ENCODE data around the gene CFL1.
"Not testable (repeated sequence)": the region's sequence is repeated elsewhere in the genome, so short reads cannot be mapped to it uniquely, and the experiment has no call there.

The CFL1 gene

GRCh38 chr11:65832231-65832630 is 25.7 kb downstream of the CFL1 start:
- not testable (repeated sequence) for DNase-seq (ENCODE audit: low spot score)

- DNase-seq (ENCODE audit: low spot score): no peak
These were observed 28.5 kb downstream of the CFL1 start for GRCh38 chr11:65829459-65829858.

- no peak for DNase-seq (ENCODE audit: low spot score)
These were observed 30.8 kb downstream of the CFL1 start for GRCh38 chr11:65826984-65827735.

GRCh38 chr11:65822776-65823528 is 35.0 kb downstream of the CFL1 start:
- no peak for DNase-seq (ENCODE audit: low spot score)

GRCh38 chr11:65821107-65821506 is 36.9 kb downstream of the CFL1 start:
- no peak for DNase-seq (ENCODE audit: low spot score)

GRCh38 chr11:65817835-65818680 is 39.9 kb downstream of the CFL1 start:
- DNase-seq (ENCODE audit: low spot score): peak; percentile 85

- peak; percentile 26 for DNase-seq (ENCODE audit: low spot score)
These were observed 40.6 kb downstream of the CFL1 start for GRCh38 chr11:65817312-65817834.

- DNase-seq (ENCODE audit: low spot score): no peak
These were observed 41.3 kb downstream of the CFL1 start for GRCh38 chr11:65816696-65817095.

GRCh38 chr11:65814986-65815565 is 42.9 kb downstream of the CFL1 start:
- DNase-seq (ENCODE audit: low spot score): no peak

GRCh38 chr11:65814131-65814985 is 43.6 kb downstream of the CFL1 start:
- peak; percentile 61 for DNase-seq (ENCODE audit: low spot score)

GRCh38 chr11:65811764-65812475 is 46.1 kb downstream of the CFL1 start:
- no peak for DNase-seq (ENCODE audit: low spot score)

GRCh38 chr11:65810046-65810868 is 47.7 kb downstream of the CFL1 start:
- no peak for DNase-seq (ENCODE audit: low spot score)

GRCh38 chr11:65809496-65809895 is 48.5 kb downstream of the CFL1 start:
- DNase-seq (ENCODE audit: low spot score): no peak

GRCh38 chr11:65808744-65809341 is 49.1 kb downstream of the CFL1 start:
- no peak for DNase-seq (ENCODE audit: low spot score)

- DNase-seq (ENCODE audit: low spot score): no peak
These were observed 51.0 kb downstream of the CFL1 start for GRCh38 chr11:65806979-65807378.

Data from pons (tissue), 1 donor.